HG02840 (cell line): Measurements from ENCODE around the gene HYAL3.
"Not testable (repeated sequence)": the region's sequence is repeated elsewhere in the genome, so short reads cannot be mapped to it uniquely, and the experiment has no call there.

ENCODE experiments used
- ATAC-seq: cut with Tn5 transposase; IDR thresholded peaks from one replicate; pipeline ENCODE4 v1.9.1; 2021; ENCODE audit warnings: mild to moderate bottlenecking, moderate library complexity, moderate number of reproducible peaks; ENCODE audit not compliant: unreplicated experiment, low FRiP score

The HYAL3 gene

GRCh38 chr3:50316657-50317242 is 17.5 kb upstream of the HYAL3 start:
- no peak for ATAC-seq

GRCh38 chr3:50314816-50315215 is 15.6 kb upstream of the HYAL3 start:
- ATAC-seq: no peak

- no peak for ATAC-seq
Measured at GRCh38 chr3:50314342-50314741, 15.1 kb upstream of the HYAL3 start.

- not testable (repeated sequence) for ATAC-seq
Measured at GRCh38 chr3:50312041-50312440, 12.8 kb upstream of the HYAL3 start.

GRCh38 chr3:50304601-50305000 is 5.4 kb upstream of the HYAL3 start:
- no peak for ATAC-seq

GRCh38 chr3:50303013-50303815 is 4.0 kb upstream of the HYAL3 start, which contains the start of gene HYAL1:
Gene HYAL1, minus strand, starts transcription at chr3:50303574. Its CDS starts 618 bp downstream, at chr3:50302956.
- no peak for ATAC-seq

- ATAC-seq: no peak
Measured at GRCh38 chr3:50302095-50303012, 3.1 kb upstream of the HYAL3 start.

- no peak for ATAC-seq
Measured at GRCh38 chr3:50300681-50301254, 1.6 kb upstream of the HYAL3 start.

GRCh38 chr3:50299929-50300680 is 900 bp upstream of the HYAL3 start:
- ATAC-seq: no peak

- no peak for ATAC-seq
Measured at GRCh38 chr3:50299638-50299928, 378 bp upstream of the HYAL3 start.

- ATAC-seq: no peak
Measured at GRCh38 chr3:50297896-50298725, 1.1 kb downstream of the HYAL3 start.

- ATAC-seq: no peak
Measured at GRCh38 chr3:50297384-50297775, 1.8 kb downstream of the HYAL3 start.

- no peak for ATAC-seq
Measured at GRCh38 chr3:50296721-50297383, 2.4 kb downstream of the HYAL3 start.

- no peak for ATAC-seq
Measured at GRCh38 chr3:50295553-50296431, 3.4 kb downstream of the HYAL3 start.

- ATAC-seq: no peak
Measured at GRCh38 chr3:50294492-50295403, 4.5 kb downstream of the HYAL3 start.

GRCh38 chr3:50294089-50294488 is 5.1 kb downstream of the HYAL3 start:
- no peak for ATAC-seq
